COLO829 (cell line): ENCODE measurements around the gene SSMEM1.
"Not testable (repeated sequence)": the region's sequence is repeated elsewhere in the genome, so short reads cannot be mapped to it uniquely, and the experiment has no call there.

Source experiments
- DNase-seq: peaks from one replicate; pipeline ENCODE4 v3.0.0; 2012; ENCODE audit warnings: low spot score

Gene SSMEM1

DNA sequence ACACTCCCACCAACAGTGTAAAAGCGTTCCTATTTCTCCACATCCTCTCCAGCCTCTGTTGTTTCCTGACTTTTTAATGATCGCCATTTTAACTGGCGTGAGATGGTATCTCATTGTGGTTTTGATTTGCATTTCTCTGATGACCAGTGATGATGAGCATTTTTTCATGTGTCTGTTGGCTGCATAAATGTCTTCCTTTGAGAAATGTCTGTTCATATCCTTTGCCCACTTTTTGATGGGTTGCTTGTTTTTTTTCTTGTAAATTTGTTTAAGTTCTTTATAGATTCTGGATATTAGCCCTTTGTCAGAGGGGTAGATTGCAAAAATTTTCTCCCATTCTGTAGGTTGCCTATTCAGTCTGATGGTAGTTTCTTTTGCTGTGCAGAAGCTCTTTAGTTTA is 42.0 kb downstream of the SSMEM1 start:
- DNase-seq: not testable (repeated sequence)

DNA sequence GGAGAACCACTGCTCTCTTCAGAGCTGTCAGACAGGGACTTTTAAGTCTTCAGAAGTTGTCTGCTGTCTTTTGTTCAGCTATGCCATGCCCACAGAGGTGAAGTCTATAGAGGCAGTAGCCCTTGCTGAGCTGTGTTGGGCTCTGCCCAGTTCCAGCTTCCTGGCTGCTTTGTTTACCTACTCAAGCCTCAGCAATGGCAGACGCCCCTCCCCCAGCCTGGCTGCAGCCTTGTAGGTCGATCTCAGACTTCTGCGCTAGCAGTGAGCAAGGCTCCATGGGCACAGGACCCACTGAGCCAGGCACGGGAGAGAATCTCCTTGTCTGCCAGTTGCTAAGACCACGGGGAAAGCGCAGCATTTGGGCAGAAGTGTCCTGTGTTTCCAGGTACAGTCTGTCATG is 46.9 kb downstream of the SSMEM1 start:
- DNase-seq: no peak

DNA sequence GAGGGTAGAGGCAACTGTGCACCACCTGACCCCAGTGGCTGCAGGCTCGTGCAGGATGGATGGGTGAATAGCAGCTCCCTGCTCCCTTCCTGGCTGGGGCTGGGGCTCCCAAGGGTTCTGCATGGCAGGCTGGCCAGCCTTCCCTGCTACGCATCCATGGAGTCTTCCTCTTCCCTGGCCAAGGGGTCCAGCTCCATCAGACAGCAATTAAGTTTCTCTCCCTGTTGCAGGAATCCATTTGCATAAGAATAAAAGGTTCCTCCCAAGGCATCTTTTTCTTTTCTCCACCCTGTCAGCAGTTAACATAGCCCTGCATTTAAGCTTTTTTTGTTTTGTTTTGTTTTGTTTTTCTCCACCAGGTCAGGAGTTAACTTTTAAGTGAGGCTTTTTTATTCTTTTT is 49.0 kb downstream of the SSMEM1 start:
- no peak for DNase-seq

GRCh38 chr7:130258494-130259078 is 50.9 kb downstream of the SSMEM1 start:
- no peak for DNase-seq

GRCh38 chr7:130262448-130262847 is 54.8 kb downstream of the SSMEM1 start:
- DNase-seq: no peak

GRCh38 chr7:130263130-130263529 is 55.5 kb downstream of the SSMEM1 start:
- no peak for DNase-seq
